Endothelial cell of umbilical vein (primary cell): Measurements from ENCODE around the gene C19orf85. TPM values are rescaled to one million over a fixed set of nuclear protein-coding genes. Genes with fewer than 3 reads are reported as not detected.

ENCODE experiments used
- BruUV-seq: library from RNA; stranded (reverse); fragments of 400-500 nt; replicated peaks from 2 replicates; lab custom pipeline; 2021; lab: Mats Ljungman, UMichigan
- CTCF ChIA-PET: fragments of 300-600, 350-600 bp; sonication (Branson Sonifier 250); formaldehyde crosslinking; loops from one replicate; lab custom pipeline; 2021; ENCODE audit warnings: antibody characterized with exemption, inconsistent platforms; lab: Charles Lee
- POLR2A ChIA-PET: fragments of 300-600, 350-600 bp; sonication (Branson Sonifier 250); formaldehyde crosslinking; loops from one replicate; lab custom pipeline; 2021; ENCODE audit warnings: antibody characterized with exemption, inconsistent platforms; lab: Charles Lee
- DNase-seq: peaks from one replicate; pipeline ENCODE4 v3.0.0-alpha.2; 2011; ENCODE audit warnings: low read depth, low spot score
- FAIRE-seq: peaks from 2 replicates; lab custom pipeline; 2011; peaks lifted over from hg19 to GRCh38; lab: Jason Lieb, UNC
- H2AFZ ChIP-seq: 2 replicates; pipeline ENCODE4 v1.6.0; 2012; ENCODE audit warnings: low read depth, low read length, control low read depth, inconsistent platforms
- H3K27ac ChIP-seq: 2 replicates; pipeline ENCODE4 v1.5.1; 2011; ENCODE audit warnings: low read depth, mild to moderate bottlenecking, control low read depth, low read length, moderate library complexity; ENCODE audit not compliant: insufficient read depth
- H3K27me3 ChIP-seq, 2 experiments: 2 replicates each; pipeline versions ENCODE4 v1.6.0 to v1.6.1; 2011; ENCODE audit warnings: low read length in 2 of 2, mixed read lengths in 1 of 2; ENCODE audit not compliant: control insufficient read depth in 2 of 2, insufficient read depth in 2 of 2
- H3K36me3 ChIP-seq, 2 experiments: 2 replicates in 1 of 2; 3 replicates in 1 of 2; pipeline ENCODE4 v1.5.1; 2011; ENCODE audit warnings: low read length in 2 of 2, mild to moderate bottlenecking in 1 of 2, moderate library complexity in 1 of 2; ENCODE audit not compliant: control insufficient read depth in 2 of 2, insufficient read depth in 2 of 2; ENCODE audit errors: extremely low read depth in 1 of 2
- H3K4me1 ChIP-seq: 3 replicates; pipeline ENCODE4 v1.5.1; 2011; ENCODE audit warnings: mild to moderate bottlenecking, low read length; ENCODE audit not compliant: control insufficient read depth, insufficient read depth; ENCODE audit errors: extremely low read depth
- H3K4me2 ChIP-seq: 2 replicates; pipeline ENCODE4 v1.6.1; 2011; ENCODE audit warnings: low read length, control low read depth, mixed read lengths; ENCODE audit not compliant: insufficient read depth
- H3K4me3 ChIP-seq, 3 experiments: fragments of 200-600 bp in 1 of 3; sonication (generic), shearing (Covaris generic) in 1 of 3; replicated peaks in 1 of 3; 2 replicates each; pipeline ENCODE4 v1.5.1; 2011 to 2016; ENCODE audit warnings: control low read depth in 3 of 3, low read length in 3 of 3, mild to moderate bottlenecking in 2 of 3, inconsistent platforms in 1 of 3, low read depth in 1 of 3, moderate library complexity in 1 of 3; ENCODE audit not compliant: insufficient read depth in 1 of 3
- H3K79me2 ChIP-seq: 2 replicates; pipeline ENCODE4 v1.6.0; 2012; ENCODE audit warnings: low read length, inconsistent platforms; ENCODE audit not compliant: control insufficient read depth, insufficient read depth
- H3K9ac ChIP-seq: replicated peaks from 2 replicates; pipeline ENCODE3; 2011; ENCODE audit warnings: low read length, control low read depth; ENCODE audit not compliant: insufficient read depth; ENCODE audit errors: extremely low read depth
- H3K9me1 ChIP-seq: replicated peaks from 3 replicates; pipeline ENCODE4 v1.6.0; 2011; ENCODE audit warnings: mild to moderate bottlenecking, low read length; ENCODE audit not compliant: control insufficient read depth, insufficient read depth; ENCODE audit errors: extremely low read depth
- H3K9me3 ChIP-seq: replicated peaks from 2 replicates; pipeline ENCODE4 v1.5.1; 2012; ENCODE audit warnings: low read length, inconsistent platforms; ENCODE audit not compliant: control insufficient read depth, insufficient read depth
- H4K20me1 ChIP-seq: replicated peaks from 2 replicates; pipeline ENCODE3; 2011; ENCODE audit warnings: mild to moderate bottlenecking, low read length; ENCODE audit not compliant: control insufficient read depth, insufficient read depth; ENCODE audit errors: extremely low read depth
- EZH2 ChIP-seq: IDR thresholded peaks from 2 replicates; pipeline ENCODE4 v1.6.1; 2012; ENCODE audit warnings: borderline replicate concordance, low read depth, mild to moderate bottlenecking, moderate library complexity, low read length, inconsistent platforms; ENCODE audit not compliant: severe bottlenecking
- FOS ChIP-seq: IDR thresholded peaks from 2 replicates; pipeline ENCODE4 v1.6.1; 2011; ENCODE audit warnings: mild to moderate bottlenecking, low read length, moderate library complexity, borderline replicate concordance; ENCODE audit not compliant: insufficient read depth
- GATA2 ChIP-seq: IDR thresholded peaks from 2 replicates; pipeline ENCODE4 v1.7.0; 2011; ENCODE audit warnings: low read depth, mild to moderate bottlenecking, moderate library complexity, mixed read lengths, low read length; ENCODE audit not compliant: insufficient read length, insufficient read depth
- JUN ChIP-seq: IDR thresholded peaks from 2 replicates; pipeline ENCODE4 v1.6.1; 2011; ENCODE audit warnings: borderline replicate concordance, low read depth; ENCODE audit not compliant: insufficient read length, insufficient read depth
- MAX ChIP-seq: IDR thresholded peaks from 2 replicates; pipeline ENCODE4 v1.6.1; 2011; ENCODE audit not compliant: insufficient read depth, insufficient read length
- MYC ChIP-seq: IDR thresholded peaks from one replicate; pipeline ENCODE4 v1.6.1; 2011; ENCODE audit warnings: mild to moderate bottlenecking, low read depth, low read length
- POLR2A ChIP-seq: IDR thresholded peaks from 2 replicates; pipeline ENCODE4 v1.6.1; 2012; ENCODE audit warnings: low read depth, mild to moderate bottlenecking, control low read depth, low read length
- POLR2AphosphoS5 ChIP-seq: IDR thresholded peaks from 2 replicates; pipeline ENCODE4 v1.6.1; 2012; ENCODE audit warnings: low read depth, mild to moderate bottlenecking, control low read depth, low read length, moderate library complexity; ENCODE audit not compliant: insufficient read depth
- dilution Hi-C: fragments of 300-500 bp; cut with MboI; formaldehyde crosslinking; loops from one replicate; pipeline ENCODE4 v1.15.0; 2019; ENCODE audit warnings: low sequenced_read_pairs; ENCODE audit not compliant: extremely low pct_ligation_motif_present
- intact Hi-C: fragments of 100-400 bp; cut with micrococcal nuclease; formaldehyde crosslinking; loops from one replicate; pipeline ENCODE4 v1.10.0; 2022
- polyA plus RNA-seq, 4 experiments: library from polyadenylated mRNA; depleted of rRNA in 3 of 4; stranded (reverse) in 3 of 4; unstranded in 1 of 4; fragments of >200 nt; gene quantifications; 2 replicates each; pipeline versions ENCODE4 v1.2.1 to v1.2.3, GENCODE V29; 2011 to 2012; ENCODE audit warnings: missing spikeins in 1 of 4
- total RNA-seq: library from RNA; stranded (reverse); gene quantifications from 2 replicates; pipeline ENCODE4 v1.2.3, GENCODE V29; 2021
- TF ChIP-seq, protein P1 (sequence below), 2 donors: IDR thresholded peaks; 1 replicate in 1 of 2; 2 replicates in 1 of 2; pipeline ENCODE4 v1.5.1; 2011; ENCODE audit warnings: low read length in 2 of 2, mild to moderate bottlenecking in 2 of 2, moderate library complexity in 2 of 2, control low read depth in 1 of 2, inconsistent platforms in 1 of 2, low read depth in 1 of 2; ENCODE audit not compliant: insufficient read depth in 1 of 2; ENCODE audit errors: extremely low read depth in 1 of 2

Gene C19orf85
- total and polyA plus RNA-seq, 2 donors (not counting 3 experiments of a cell fraction or from before 2014, with no cell fraction given), result not detected

GRCh38 chr19:55441692-55442321 is 22.7 kb downstream of the C19orf85 start:
- no peaks in the 10 kb centered on the region for H4K20me1 ChIP-seq
- POLR2A ChIA-PET, result no interaction called here
- H3K27ac ChIP-seq, result no peak overlapping the region
- no peaks in the 10 kb centered on the region for H3K36me3 ChIP-seq
- intact Hi-C loops, result no loop called here
- no peak for DNase-seq
- CTCF ChIA-PET, result no interaction called here
- TF ChIP-seq MYC (no peak), EZH2 (peak; percentile 91)
- no peak overlapping the region for H3K4me2 ChIP-seq
- H3K9me3 ChIP-seq, result no peaks in the 10 kb centered on the region
- H3K27me3 ChIP-seq, result peaks cover 39 to 42% of the 10 kb centered on the region in 2 experiments
- H3K4me3 ChIP-seq, result no peak overlapping the region
- BruUV-seq, result no TSS peak
- no peaks in the 10 kb centered on the region for H3K4me1 ChIP-seq
- no peaks in the 10 kb centered on the region for H3K79me2 ChIP-seq
- no peak overlapping the region for H3K9ac ChIP-seq
- dilution Hi-C loops, result no loop called here
- FAIRE-seq, result no peak
- H2AFZ ChIP-seq, result no peak overlapping the region
- H3K9me1 ChIP-seq, result no peaks in the 10 kb centered on the region

GRCh38 chr19:55441319-55441691 is 23.2 kb downstream of the C19orf85 start:
- Histone ChIP-seq H3K4me1 (no peaks in the 10 kb centered on the region), H3K27ac (no peak overlapping the region), H4K20me1 (no peaks in the 10 kb centered on the region), H3K9me3 (no peaks in the 10 kb centered on the region), H3K4me2 (no peak overlapping the region), H3K9ac (no peak overlapping the region), H3K4me3 (no peak overlapping the region), H3K36me3 (no peaks in the 10 kb centered on the region), H2AFZ (no peak overlapping the region), H3K9me1 (no peaks in the 10 kb centered on the region), H3K27me3 (peaks cover 38 to 42% of the 10 kb centered on the region in 2 experiments), H3K79me2 (no peaks in the 10 kb centered on the region)
- no TSS peak for BruUV-seq
- DNase-seq (no peak), FAIRE-seq (no peak)
- intact Hi-C loops (no loop called here), dilution Hi-C loops (no loop called here)
- ChIA-PET CTCF (no interaction called here), POLR2A (no interaction called here)
- TF ChIP-seq POLR2A, result no peak
- TF ChIP-seq FOS, result no peak
- TF ChIP-seq EZH2, result no peak
- TF ChIP-seq POLR2AphosphoS5, result no peak
- TF ChIP-seq, protein P1, sequence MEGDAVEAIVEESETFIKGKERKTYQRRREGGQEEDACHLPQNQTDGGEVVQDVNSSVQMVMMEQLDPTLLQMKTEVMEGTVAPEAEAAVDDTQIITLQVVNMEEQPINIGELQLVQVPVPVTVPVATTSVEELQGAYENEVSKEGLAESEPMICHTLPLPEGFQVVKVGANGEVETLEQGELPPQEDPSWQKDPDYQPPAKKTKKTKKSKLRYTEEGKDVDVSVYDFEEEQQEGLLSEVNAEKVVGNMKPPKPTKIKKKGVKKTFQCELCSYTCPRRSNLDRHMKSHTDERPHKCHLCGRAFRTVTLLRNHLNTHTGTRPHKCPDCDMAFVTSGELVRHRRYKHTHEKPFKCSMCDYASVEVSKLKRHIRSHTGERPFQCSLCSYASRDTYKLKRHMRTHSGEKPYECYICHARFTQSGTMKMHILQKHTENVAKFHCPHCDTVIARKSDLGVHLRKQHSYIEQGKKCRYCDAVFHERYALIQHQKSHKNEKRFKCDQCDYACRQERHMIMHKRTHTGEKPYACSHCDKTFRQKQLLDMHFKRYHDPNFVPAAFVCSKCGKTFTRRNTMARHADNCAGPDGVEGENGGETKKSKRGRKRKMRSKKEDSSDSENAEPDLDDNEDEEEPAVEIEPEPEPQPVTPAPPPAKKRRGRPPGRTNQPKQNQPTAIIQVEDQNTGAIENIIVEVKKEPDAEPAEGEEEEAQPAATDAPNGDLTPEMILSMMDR (IDR thresholded peaks at IDR 0.05; ENCODE audit: extremely low read depth in 1 of 2, insufficient read depth in 1 of 2, low read depth in 1 of 2, low read length in 2 of 2), result no peak
- TF ChIP-seq JUN, result no peak
- TF ChIP-seq MYC, result no peak
- TF ChIP-seq GATA2, result no peak
- TF ChIP-seq MAX, result no peak
